ENCODE data around the gene RBP5.

The RBP5 gene

DNA sequence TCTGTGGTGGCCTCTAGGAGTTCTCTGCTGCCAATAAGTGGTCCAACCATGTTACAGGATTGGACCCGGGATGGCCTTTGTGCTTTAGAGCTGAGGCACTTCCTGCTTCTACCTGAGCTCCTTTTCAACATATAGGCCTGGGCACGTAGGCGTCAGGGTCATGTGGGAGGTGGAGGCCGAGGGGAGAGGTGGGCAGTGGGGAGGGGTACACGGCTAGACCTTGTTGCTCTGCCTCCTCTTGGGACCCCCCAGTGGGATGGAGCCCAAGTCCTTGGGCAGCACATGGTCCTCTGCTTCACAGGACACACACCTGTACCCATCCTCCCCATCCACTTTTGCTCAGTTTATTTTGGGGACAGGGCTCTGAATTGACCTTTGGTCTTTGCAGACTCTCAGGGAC is 7.4 kb downstream of the RBP5 start:
- in situ Hi-C loops (cut with MboI; ENCODE audit: low pct_unique_long_range_greater_than_20kb, low sequenced_read_pairs, unreplicated experiment) = loop anchor here (25.0 kb wide), 1 partner anchor 184 kb away; the partner anchor contains the start of genes ATN1, C12orf57 and RNU7-1
- no peak for DNase-seq (ENCODE audit: low spot score)
- TF ChIP-seq, protein P1, sequence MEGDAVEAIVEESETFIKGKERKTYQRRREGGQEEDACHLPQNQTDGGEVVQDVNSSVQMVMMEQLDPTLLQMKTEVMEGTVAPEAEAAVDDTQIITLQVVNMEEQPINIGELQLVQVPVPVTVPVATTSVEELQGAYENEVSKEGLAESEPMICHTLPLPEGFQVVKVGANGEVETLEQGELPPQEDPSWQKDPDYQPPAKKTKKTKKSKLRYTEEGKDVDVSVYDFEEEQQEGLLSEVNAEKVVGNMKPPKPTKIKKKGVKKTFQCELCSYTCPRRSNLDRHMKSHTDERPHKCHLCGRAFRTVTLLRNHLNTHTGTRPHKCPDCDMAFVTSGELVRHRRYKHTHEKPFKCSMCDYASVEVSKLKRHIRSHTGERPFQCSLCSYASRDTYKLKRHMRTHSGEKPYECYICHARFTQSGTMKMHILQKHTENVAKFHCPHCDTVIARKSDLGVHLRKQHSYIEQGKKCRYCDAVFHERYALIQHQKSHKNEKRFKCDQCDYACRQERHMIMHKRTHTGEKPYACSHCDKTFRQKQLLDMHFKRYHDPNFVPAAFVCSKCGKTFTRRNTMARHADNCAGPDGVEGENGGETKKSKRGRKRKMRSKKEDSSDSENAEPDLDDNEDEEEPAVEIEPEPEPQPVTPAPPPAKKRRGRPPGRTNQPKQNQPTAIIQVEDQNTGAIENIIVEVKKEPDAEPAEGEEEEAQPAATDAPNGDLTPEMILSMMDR (IDR thresholded peaks at IDR 0.05; ENCODE audit: extremely low read depth, insufficient read depth, missing control alignments) = no peak

DNA sequence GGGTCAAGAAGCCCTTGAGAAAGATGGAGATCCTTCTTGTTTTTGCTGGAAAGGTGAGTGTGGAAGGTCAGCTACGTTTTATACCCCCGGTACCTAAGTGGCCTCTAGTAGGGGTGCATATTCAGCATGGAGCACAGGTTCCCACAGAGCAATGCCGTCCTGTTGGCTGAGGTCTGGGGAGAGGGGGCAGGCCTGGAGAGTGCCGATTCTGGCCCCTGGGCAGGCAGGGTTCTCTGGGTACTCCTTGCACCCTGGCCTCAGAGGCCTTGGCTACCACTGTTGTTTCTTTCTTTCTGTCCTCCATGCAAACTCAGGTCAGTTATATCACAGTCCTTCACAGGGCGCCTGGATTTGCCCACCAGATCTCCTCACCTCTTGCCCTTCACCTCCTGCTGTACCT is 8.5 kb downstream of the RBP5 start:
- TF ChIP-seq, protein P1 (IDR thresholded peaks at IDR 0.05; ENCODE audit: extremely low read depth, insufficient read depth, missing control alignments) = no peak
- in situ Hi-C loops (cut with MboI; ENCODE audit: low pct_unique_long_range_greater_than_20kb, low sequenced_read_pairs, unreplicated experiment) = loop anchor here (25.0 kb wide), 1 partner anchor 183 kb away; the partner anchor contains the start of genes ATN1, C12orf57 and RNU7-1
- no peak for DNase-seq (ENCODE audit: low spot score)

DNA sequence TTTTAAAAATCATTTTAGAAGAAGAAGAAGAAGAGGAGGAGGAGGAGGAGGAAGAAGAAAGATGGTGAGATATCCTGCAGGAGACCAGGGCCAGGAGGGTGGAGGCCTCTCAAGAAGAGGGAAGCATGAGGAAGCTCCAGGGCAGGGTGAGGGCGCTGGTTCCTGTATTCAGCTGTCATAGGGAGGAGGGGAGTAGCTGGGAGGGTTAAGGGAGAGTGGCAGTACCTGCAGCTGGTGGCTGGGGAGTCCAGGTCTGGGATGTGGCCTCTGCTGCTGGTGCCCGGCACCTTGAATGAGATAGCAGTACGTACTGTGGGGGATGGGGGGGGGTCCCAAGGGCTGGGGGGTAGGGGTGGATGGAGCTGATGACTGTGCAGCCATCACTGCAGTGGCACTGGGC is 9.8 kb downstream of the RBP5 start:
- DNase-seq (ENCODE audit: low spot score) = no peak
- TF ChIP-seq, protein P1 (IDR thresholded peaks at IDR 0.05; ENCODE audit: extremely low read depth, insufficient read depth, missing control alignments) = no peak
- in situ Hi-C loops (cut with MboI; ENCODE audit: low pct_unique_long_range_greater_than_20kb, low sequenced_read_pairs, unreplicated experiment) = loop anchor here (25.0 kb wide), 1 partner anchor 182 kb away; the partner anchor contains the start of genes ATN1, C12orf57 and RNU7-1

DNA sequence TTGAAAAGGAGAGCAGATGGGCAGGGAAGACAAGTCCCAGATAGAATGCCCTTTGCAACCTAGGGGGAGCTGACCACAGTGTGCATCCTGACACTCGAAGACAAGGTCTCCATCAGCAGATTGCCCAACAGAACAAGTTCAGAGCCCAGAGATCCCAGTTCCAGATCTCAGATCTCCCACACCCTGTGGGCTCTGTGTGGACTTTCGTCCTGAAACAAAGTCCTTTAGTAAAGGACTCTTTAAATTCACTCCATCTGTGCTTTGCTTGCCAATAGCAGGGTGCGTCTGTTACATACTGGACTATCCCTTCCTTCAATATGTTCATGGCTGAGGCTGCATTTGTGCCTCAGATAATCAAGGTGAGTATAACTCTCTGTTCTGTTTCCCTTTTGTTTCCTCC is 11.0 kb downstream of the RBP5 start:
- DNase-seq (ENCODE audit: low spot score) = no peak
- in situ Hi-C loops (cut with MboI; ENCODE audit: low pct_unique_long_range_greater_than_20kb, low sequenced_read_pairs, unreplicated experiment) = loop anchor here (25.0 kb wide), 1 partner anchor 180 kb away; the partner anchor contains the start of genes ATN1, C12orf57 and RNU7-1
- TF ChIP-seq, protein P1 (IDR thresholded peaks at IDR 0.05; ENCODE audit: extremely low read depth, insufficient read depth, missing control alignments) = no peak

DNA sequence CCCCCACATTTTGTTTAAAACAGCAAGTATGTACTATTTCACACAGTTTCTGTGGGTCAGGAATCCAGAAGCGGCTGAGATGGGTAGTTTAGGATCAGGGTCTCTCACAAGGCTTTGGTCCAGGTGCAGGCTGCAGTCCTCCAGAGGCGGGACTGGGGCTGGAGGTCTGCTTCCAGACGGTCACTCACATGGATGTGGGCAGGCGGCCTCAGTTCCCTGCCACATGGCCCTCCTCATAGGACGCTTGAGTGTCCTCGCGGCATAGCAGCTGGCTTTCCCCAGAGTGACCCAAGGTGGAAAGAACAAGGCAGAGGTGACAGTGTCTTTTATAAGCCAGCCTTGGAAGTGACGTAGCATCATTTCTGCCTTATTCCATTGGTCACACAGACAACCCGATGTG is 11.8 kb downstream of the RBP5 start:
- in situ Hi-C loops (cut with MboI; ENCODE audit: low pct_unique_long_range_greater_than_20kb, low sequenced_read_pairs, unreplicated experiment) = loop anchor here (25.0 kb wide), 1 partner anchor 180 kb away; the partner anchor contains the start of genes ATN1, C12orf57 and RNU7-1
- TF ChIP-seq, protein P1 (IDR thresholded peaks at IDR 0.05; ENCODE audit: extremely low read depth, insufficient read depth, missing control alignments) = no peak
- no peak for DNase-seq (ENCODE audit: low spot score)

DNA sequence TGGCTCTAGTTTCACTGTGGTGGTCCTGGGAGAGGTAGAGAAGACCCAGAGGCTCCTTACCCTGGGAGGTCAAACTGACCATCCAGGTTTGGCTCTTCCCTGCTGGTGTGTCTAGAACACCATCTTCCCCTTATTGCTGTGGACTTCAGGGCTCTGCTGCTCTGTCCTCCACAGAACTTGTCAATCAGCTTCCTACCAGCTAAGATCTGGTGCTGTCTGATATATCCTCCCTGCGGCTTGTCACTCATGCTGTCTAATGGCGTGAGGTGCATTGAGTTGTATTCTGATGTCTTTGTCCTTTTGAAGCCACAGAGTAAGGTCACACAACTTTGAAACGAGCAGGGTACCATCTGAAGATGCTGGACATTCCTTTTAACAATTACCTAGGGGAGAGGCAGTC is 12.5 kb downstream of the RBP5 start:
- DNase-seq (ENCODE audit: low spot score) = no peak
- in situ Hi-C loops (cut with MboI; ENCODE audit: low pct_unique_long_range_greater_than_20kb, low sequenced_read_pairs, unreplicated experiment) = loop anchor here (25.0 kb wide), 1 partner anchor 179 kb away; the partner anchor contains the start of genes ATN1, C12orf57 and RNU7-1
- TF ChIP-seq, protein P1 (IDR thresholded peaks at IDR 0.05; ENCODE audit: extremely low read depth, insufficient read depth, missing control alignments) = no peak

Data from GM13977 (cell line).